Breast epithelium (tissue), 4 donors: ENCODE data around the gene FAM47E. TPM values are rescaled to one million over a fixed set of nuclear protein-coding genes. Genes with fewer than 3 reads are reported as not detected.

Experiments used
- DNase-seq, 2 donors: peaks; one replicate each; pipeline ENCODE4 v3.0.0-alpha.2; 2019; ENCODE audit warnings: low spot score in 2 of 2
- H3K27ac ChIP-seq, 2 donors: fragments of 200-600 bp; sonication (generic) in 1 of 2; one replicate each; pipeline ENCODE4 v1.5.1; 2016 to 2019; ENCODE audit warnings: mild to moderate bottlenecking in 1 of 2
- H3K27me3 ChIP-seq, 2 donors: fragments of 200-600 bp; sonication (generic) in 1 of 2; one replicate each; pipeline versions ENCODE4 v1.5.1 to v1.6.0; 2017 to 2019; ENCODE audit warnings: control low read depth in 1 of 2, mild to moderate bottlenecking in 1 of 2
- H3K36me3 ChIP-seq: fragments of 200-600 bp; one replicate; pipeline ENCODE4 v1.5.1; 2019
- H3K4me1 ChIP-seq, 2 donors: fragments of 200-600 bp; sonication (generic); one replicate each; pipeline ENCODE4 v1.5.1; 2016 to 2019; ENCODE audit warnings: control low read depth in 1 of 2
- H3K4me3 ChIP-seq, 3 donors: fragments of 200-600 bp; sonication (generic); 1 replicate in 2 of 3; 2 replicates in 1 of 3; pipeline ENCODE4 v1.5.1; 2016 to 2019; ENCODE audit warnings: mild to moderate bottlenecking in 3 of 3, moderate library complexity in 2 of 3
- H3K9me3 ChIP-seq, 2 donors: fragments of 200-600 bp; sonication (generic) in 1 of 2; one replicate each; pipeline ENCODE4 v1.5.1; 2016 to 2019; ENCODE audit warnings: control low read depth in 1 of 2
- CTCF ChIP-seq, 3 donors: fragments of 450-650 bp; IDR thresholded peaks; one replicate each; pipeline ENCODE4 v1.5.1; 2016 to 2017; ENCODE audit warnings: antibody characterized with exemption in 3 of 3, mild to moderate bottlenecking in 3 of 3, moderate library complexity in 3 of 3
- POLR2A ChIP-seq: fragments of 450-650 bp; IDR thresholded peaks from one replicate; pipeline ENCODE4 v1.6.1; 2016; ENCODE audit warnings: antibody characterized with exemption, mild to moderate bottlenecking, moderate library complexity
- POLR2AphosphoS5 ChIP-seq, 3 donors: sonication (generic); formaldehyde crosslinking; IDR thresholded peaks; one replicate each; pipeline ENCODE4 v1.6.1; 2017; ENCODE audit warnings: antibody characterized with exemption in 3 of 3
- intact Hi-C: fragments of 100-400 bp; cut with DNase I; formaldehyde crosslinking; loops from one replicate; pipeline ENCODE4 v1.15.1; 2023; ENCODE audit warnings: low total_unique reads
- total RNA-seq, 3 donors: library from RNA; depleted of rRNA; stranded (reverse); fragments of >200 nt; gene quantifications; one replicate each; pipeline ENCODE4 v1.1.0, GENCODE V29; 2016

The FAM47E gene
- total RNA-seq, 3 donors from 2014 or later: 6.1 to 17.9 (median 9.5) TPM

GRCh38 chr4:76257824-76258223 is 6.3 kb downstream of the FAM47E start:
- Histone ChIP-seq H3K27ac (no peak overlapping the region), H3K4me3 (no peak overlapping the region), H3K9me3 (no peaks in the 10 kb centered on the region), H3K36me3 (no peaks in the 10 kb centered on the region), H3K27me3 (no peaks in the 10 kb centered on the region), H3K4me1 (no peaks in the 10 kb centered on the region)
- no peak for TF ChIP-seq POLR2A
- no peak for TF ChIP-seq CTCF (IDR thresholded peaks at IDR 0.05)
- TF ChIP-seq POLR2AphosphoS5 (IDR thresholded peaks at IDR 0.05): no peak
- no peak for DNase-seq
- intact Hi-C loops: loop anchor here (5.0 kb wide), 1 partner anchor 199 kb away; no protein-coding TSS in a partner anchor

DNA sequence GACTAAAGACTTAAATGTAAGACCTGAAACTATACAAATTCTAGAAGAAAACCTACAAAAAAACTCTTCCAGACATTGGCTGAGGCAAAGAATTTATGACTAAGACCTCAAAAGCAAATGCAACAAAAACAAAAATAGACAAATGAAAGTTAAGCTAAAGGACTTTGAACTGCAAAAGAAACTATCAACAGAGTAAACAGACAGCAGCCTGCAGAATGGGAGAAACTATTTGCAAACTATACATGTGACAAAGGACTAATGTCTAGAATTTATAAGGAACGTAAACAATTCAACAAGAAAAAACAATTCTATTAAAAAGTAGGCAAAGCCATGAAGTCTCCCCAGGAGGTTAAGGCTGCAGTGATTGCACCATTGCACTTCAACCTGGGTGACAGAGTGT is 9.1 kb downstream of the FAM47E start:
- intact Hi-C loops: no loop called here
- DNase-seq: no peak
- Histone ChIP-seq H3K36me3 (no peaks in the 10 kb centered on the region), H3K27ac (no peak overlapping the region), H3K9me3 (no peaks in the 10 kb centered on the region), H3K4me3 (no peak overlapping the region), H3K27me3 (no peaks in the 10 kb centered on the region), H3K4me1 (no peaks in the 10 kb centered on the region)
- no peak for TF ChIP-seq CTCF (IDR thresholded peaks at IDR 0.05)
- TF ChIP-seq POLR2A: no peak
- no peak for TF ChIP-seq POLR2AphosphoS5 (IDR thresholded peaks at IDR 0.05)

DNA sequence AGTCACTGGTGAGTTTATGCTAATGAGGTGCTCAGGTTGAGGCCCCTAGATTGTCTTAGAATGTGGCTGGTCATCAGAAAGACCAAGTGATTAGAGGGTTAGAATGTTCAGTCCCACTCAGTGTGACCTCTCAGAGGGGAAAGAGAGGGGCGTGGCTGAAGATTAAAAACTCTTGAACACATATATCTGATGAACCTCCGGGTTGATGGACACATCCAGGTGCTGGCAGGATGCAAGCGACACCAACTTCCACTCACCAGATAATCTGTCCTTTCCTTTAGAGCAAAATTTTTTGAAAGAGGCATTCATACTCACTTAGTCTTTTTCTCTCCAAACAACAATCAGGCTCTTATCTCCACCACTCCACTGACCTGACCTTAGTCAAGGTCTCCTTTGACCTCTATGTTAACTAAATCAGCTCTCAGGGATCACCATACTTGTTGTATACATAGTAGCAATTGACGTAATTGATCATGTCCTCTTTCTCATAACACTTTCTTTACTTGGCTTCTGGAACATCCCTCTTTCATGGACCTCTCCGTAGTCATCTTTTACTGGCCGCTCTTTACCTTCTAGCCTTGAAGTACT is 14.2 kb downstream of the FAM47E start:
- H3K36me3 ChIP-seq: no peaks in the 10 kb centered on the region
- intact Hi-C loops: no loop called here
- no peaks in the 10 kb centered on the region for H3K27me3 ChIP-seq
- H3K9me3 ChIP-seq: no peaks in the 10 kb centered on the region
- H3K4me1 ChIP-seq: no peaks in the 10 kb centered on the region
- no peak overlapping the region for H3K4me3 ChIP-seq
- TF ChIP-seq POLR2AphosphoS5 (IDR thresholded peaks at IDR 0.05) (no peak), CTCF (IDR thresholded peaks at IDR 0.05) (no peak), POLR2A (no peak)
- no peak for DNase-seq
- H3K27ac ChIP-seq: no peak overlapping the region

- Histone ChIP-seq H3K36me3 (no peaks in the 10 kb centered on the region), H3K4me1 (no peaks in the 10 kb centered on the region), H3K27me3 (no peaks in the 10 kb centered on the region), H3K9me3 (no peaks in the 10 kb centered on the region), H3K4me3 (no peak overlapping the region), H3K27ac (no peak overlapping the region)
- DNase-seq: no peak
- intact Hi-C loops: no loop called here
- TF ChIP-seq POLR2A (no peak), POLR2AphosphoS5 (IDR thresholded peaks at IDR 0.05) (no peak), CTCF (IDR thresholded peaks at IDR 0.05) (no peak)
Measured at GRCh38 chr4:76266627-76267026, 15.1 kb downstream of the FAM47E start.

DNA sequence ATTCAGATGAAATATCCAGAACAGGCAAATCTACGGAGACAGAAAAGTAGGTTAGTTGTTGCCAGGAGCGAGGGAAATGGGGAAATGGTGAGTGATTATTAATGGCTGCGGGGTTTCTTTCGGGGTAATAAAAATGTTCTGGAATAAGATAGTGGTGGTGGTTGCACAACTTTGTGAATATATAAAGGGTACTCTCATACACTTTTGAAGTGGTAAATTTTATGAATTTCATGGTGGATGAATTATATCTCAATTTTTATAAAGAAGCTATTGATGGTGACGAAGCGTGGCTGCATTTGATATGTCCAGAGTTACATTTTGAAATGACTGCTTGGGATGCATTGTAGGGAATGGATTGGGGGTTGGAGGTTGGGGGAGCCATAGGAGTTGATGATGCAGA is 16.3 kb downstream of the FAM47E start:
- Histone ChIP-seq H3K36me3 (no peaks in the 10 kb centered on the region), H3K4me1 (no peaks in the 10 kb centered on the region), H3K27me3 (no peaks in the 10 kb centered on the region), H3K4me3 (no peak overlapping the region), H3K9me3 (no peaks in the 10 kb centered on the region), H3K27ac (no peak overlapping the region)
- no peak for DNase-seq
- no peak for TF ChIP-seq CTCF (IDR thresholded peaks at IDR 0.05)
- TF ChIP-seq POLR2AphosphoS5 (IDR thresholded peaks at IDR 0.05): no peak
- no peak for TF ChIP-seq POLR2A
- intact Hi-C loops: no loop called here
